Body of pancreas (tissue), 4 donors: Measurements from ENCODE around the gene GPA33. TPM values are rescaled to one million over a fixed set of nuclear protein-coding genes. Genes with fewer than 3 reads are reported as not detected.

Experiments
- ATAC-seq: fragments of 150-250 bp; one replicate; pipeline ENCODE4 v1.9.1; 2016
- DNase-seq, 4 donors: peaks; one replicate each; pipeline ENCODE4 v3.0.0-alpha.2; 2019
- H3K27ac ChIP-seq, 4 donors: fragments of 200-600 bp; sonication (generic); 1 replicate in 3 of 4; 2 replicates in 1 of 4; pipeline versions ENCODE4 v1.5.1 to v1.6.1; 2016 to 2019; ENCODE audit warnings: mild to moderate bottlenecking in 1 of 4, mixed read lengths in 1 of 4, moderate library complexity in 1 of 4
- H3K27me3 ChIP-seq, 2 donors: fragments of 200-600 bp; sonication (generic); one replicate each; pipeline ENCODE4 v1.6.0; 2016; ENCODE audit warnings: mild to moderate bottlenecking in 1 of 2
- H3K36me3 ChIP-seq, 2 donors: fragments of 200-600 bp; sonication (generic); replicated peaks in 1 of 2; 2 replicates each; pipeline ENCODE4 v1.5.1; 2016; ENCODE audit warnings: low read depth in 2 of 2; ENCODE audit not compliant: insufficient read depth in 1 of 2
- H3K4me1 ChIP-seq: fragments of 200-600 bp; sonication (generic); one replicate; pipeline ENCODE4 v1.6.0; 2016
- H3K4me3 ChIP-seq, 2 donors: fragments of 200-600 bp; sonication (generic); 1 replicate in 1 of 2; 2 replicates in 1 of 2; pipeline ENCODE4 v1.5.1; 2016 to 2019
- H3K9me3 ChIP-seq, 3 donors: fragments of 200-600 bp; sonication (generic); 1 replicate in 2 of 3; 2 replicates in 1 of 3; pipeline ENCODE4 v1.5.1; 2016
- CTCF ChIP-seq, 7 experiments: fragments of 450-650 bp in 4 of 7; fragments of 200-600 bp in 3 of 7; sonication (generic) in 3 of 7; IDR thresholded peaks; one replicate each; pipeline ENCODE4 v1.5.1; 2016 to 2019; ENCODE audit warnings: antibody characterized with exemption in 7 of 7
- POLR2A ChIP-seq, 3 donors: fragments of 450-650 bp; IDR thresholded peaks; one replicate each; pipeline ENCODE4 v1.6.1; 2016; ENCODE audit warnings: antibody characterized with exemption in 3 of 3, mild to moderate bottlenecking in 2 of 3
- WGBS, 2 donors: methylation state at CpG; one replicate each; pipeline ENCODE4 v1.1.5; 2017; 5-methylcytosine and 5-hydroxymethylcytosine counted together
- intact Hi-C: fragments of 100-400 bp; cut with DNase I; formaldehyde crosslinking; loops from one replicate; pipeline ENCODE4 v1.15.1; 2023
- total RNA-seq, 2 donors: library from RNA; depleted of rRNA; stranded (reverse); fragments of >200 nt; gene quantifications; one replicate each; pipeline ENCODE4 v1.1.0, GENCODE V29; 2016

GPA33 gene
- total RNA-seq, 2 donors from 2014 or later: 1.6 TPM; not detected in 1

- no peak for ATAC-seq
- WGBS, 2 donors: 64 to 65% methylated on average over 4 of the region's 4 CpGs
- no peak for TF ChIP-seq POLR2A (IDR thresholded peaks at IDR 0.05)
- TF ChIP-seq CTCF (IDR thresholded peaks at IDR 0.05): no peak
- Histone ChIP-seq H3K9me3 (no peaks in the 10 kb centered on the region), H3K4me3 (no peak overlapping the region), H3K27ac (no peak overlapping the region), H3K36me3 (no peaks in the 10 kb centered on the region), H3K4me1 (no peaks in the 10 kb centered on the region), H3K27me3 (no peaks in the 10 kb centered on the region)
- DNase-seq: no peak
- intact Hi-C loops: no loop called here
Measured at GRCh38 chr1:167130829-167131510, 40.8 kb upstream of the GPA33 start.

- Histone ChIP-seq H3K27me3 (no peaks in the 10 kb centered on the region), H3K4me3 (no peak overlapping the region), H3K4me1 (no peaks in the 10 kb centered on the region), H3K36me3 (no peaks in the 10 kb centered on the region), H3K27ac (no peak overlapping the region), H3K9me3 (no peaks in the 10 kb centered on the region)
- 72 to 73% methylated on average over 17 of the region's 17 CpGs for WGBS, 2 donors
- ATAC-seq: no peak
- DNase-seq: no peak
- TF ChIP-seq POLR2A (IDR thresholded peaks at IDR 0.05): no peak
- TF ChIP-seq CTCF (IDR thresholded peaks at IDR 0.05): peak in 1 of 7 experiments; percentile 10
- intact Hi-C loops: no loop called here
Measured at GRCh38 chr1:167128261-167129227, 38.4 kb upstream of the GPA33 start.

GRCh38 chr1:167127661-167128060 is 37.5 kb upstream of the GPA33 start:
- H3K4me1 ChIP-seq: no peaks in the 10 kb centered on the region
- intact Hi-C loops: no loop called here
- WGBS, 2 donors: 50 to 61% methylated on average over 5 of the region's 5 CpGs
- no peaks in the 10 kb centered on the region for H3K36me3 ChIP-seq
- TF ChIP-seq CTCF (IDR thresholded peaks at IDR 0.05): no peak
- no peaks in the 10 kb centered on the region for H3K9me3 ChIP-seq
- no peak overlapping the region for H3K27ac ChIP-seq
- H3K4me3 ChIP-seq: no peak overlapping the region
- DNase-seq (no peak), ATAC-seq (no peak)
- no peaks in the 10 kb centered on the region for H3K27me3 ChIP-seq

- TF ChIP-seq CTCF (IDR thresholded peaks at IDR 0.05) (no peak), POLR2A (IDR thresholded peaks at IDR 0.05) (no peak)
- no peak overlapping the region for H3K4me3 ChIP-seq
- H3K27me3 ChIP-seq: no peaks in the 10 kb centered on the region
- no peaks in the 10 kb centered on the region for H3K9me3 ChIP-seq
- H3K36me3 ChIP-seq: no peaks in the 10 kb centered on the region
- no peaks in the 10 kb centered on the region for H3K4me1 ChIP-seq
- no peak for ATAC-seq
- DNase-seq: no peak
- no peak overlapping the region for H3K27ac ChIP-seq
- WGBS, 2 donors: 88 to 90% methylated on average over 5 of the region's 5 CpGs
- intact Hi-C loops: no loop called here
Measured at GRCh38 chr1:167127236-167127635, 37.1 kb upstream of the GPA33 start.
